Activated T-cell treated with anti-CD3 and anti-CD28 coated beads, Interleukin-2, amount 50 U/mL, for 4 hours (primary cell): Measurements from ENCODE around the gene HSPG2. TPM values are rescaled to one million over a fixed set of nuclear protein-coding genes. Genes with fewer than 3 reads are reported as not detected.

Source experiments
- total RNA-seq, 3 donors: library from RNA; stranded (reverse); gene quantifications; one replicate each; pipeline ENCODE4 v1.2.1, GENCODE V29; 2021

Gene HSPG2
- total RNA-seq, 3 donors from 2014 or later, result 0.92 to 1.7 (median 1.2) TPM

Other genes with a start within 250 kb of the HSPG2 start
- 10 to 100 TPM; 49.0 to 52.2 (median 50.6) TPM for gene USP48, start 154.2 kb downstream of the HSPG2 start, total RNA-seq
- under 1 TPM in 1 of 3 donors, not detected in 2; 0.05 TPM for gene LDLRAD2, start 125.0 kb downstream of the HSPG2 start, total RNA-seq
- 1 to 10 TPM; 2.2 to 5.3 (median 3.6) TPM for gene CELA3B, start 39.7 kb upstream of the HSPG2 start, total RNA-seq
- 1 to 10 TPM; 4.0 to 8.1 (median 6.9) TPM for gene CELA3A, start 64.3 kb upstream of the HSPG2 start, total RNA-seq
- 100 to 1,000 TPM; 218 to 249 (median 235) TPM for gene CDC42, start 115.4 kb upstream of the HSPG2 start, total RNA-seq
- not detected for gene WNT4, start 205.8 kb upstream of the HSPG2 start, total RNA-seq